HepG2 (cell line): ENCODE measurements around the gene INHBC. TPM values are rescaled to one million over a fixed set of nuclear protein-coding genes. Genes with fewer than 3 reads are reported as not detected.

ENCODE experiments used
- ATAC-seq: fragments of 200-7000 bp; cut with Tn5 transposase; 3 replicates; pipeline ENCODE4 v1.9.1; 2020; ENCODE audit warnings: mild to moderate bottlenecking, moderate library complexity
- BruUV-seq: library from RNA; stranded (reverse); fragments of 400-500 nt; replicated peaks from 2 replicates; lab custom pipeline; 2021; lab: Mats Ljungman, UMichigan
- CTCF ChIA-PET: fragments of 300-600 bp; formaldehyde crosslinking; extraction: SDS; loops from one replicate; lab custom pipeline; 2021; ENCODE audit warnings: low total read pairs, inconsistent platforms, low intra/inter-chr PET ratio; lab: Yijun Ruan, JAX
- POLR2A ChIA-PET: fragments of 350-600 bp; sonication (Branson Sonifier 250); formaldehyde crosslinking; loops from one replicate; lab custom pipeline; 2020; ENCODE audit warnings: antibody characterized with exemption, inconsistent platforms; lab: Yijun Ruan, JAX
- DNase-seq: peaks from one replicate; pipeline ENCODE4 v3.0.0-alpha.2; 2015; ENCODE audit warnings: low spot score
- FAIRE-seq: peaks from 3 replicates; lab custom pipeline; 2011; peaks lifted over from hg19 to GRCh38; lab: Jason Lieb, UNC
- H2AFZ ChIP-seq: one replicate; pipeline ENCODE4 v1.6.1; 2011; ENCODE audit warnings: low read length, inconsistent platforms
- H3K27ac ChIP-seq: fragments of 300-600 bp; 3 replicates; pipeline ENCODE4 v1.8.0; 2011; ENCODE audit warnings: mixed run types, mild to moderate bottlenecking, mixed read lengths, low read length, inconsistent platforms; ENCODE audit not compliant: insufficient read depth; ENCODE audit errors: extremely low read length
- H3K27me3 ChIP-seq, 2 experiments: fragments of 200-600 bp in 1 of 2; 2 replicates in 1 of 2; 3 replicates in 1 of 2; pipeline versions ENCODE4 v1.6.0 to v1.8.0; 2011; ENCODE audit warnings: low read length in 2 of 2, mild to moderate bottlenecking in 2 of 2, moderate library complexity in 2 of 2, inconsistent platforms in 1 of 2; ENCODE audit not compliant: insufficient read depth in 2 of 2, control insufficient read depth in 1 of 2
- H3K36me3 ChIP-seq, 2 experiments: fragments of 200-600 bp in 1 of 2; replicated peaks in 1 of 2; 2 replicates in 1 of 2; 3 replicates in 1 of 2; pipeline versions ENCODE4 v1.5.1 to v1.8.0; 2011; ENCODE audit warnings: low read length in 2 of 2, inconsistent platforms in 1 of 2; ENCODE audit not compliant: insufficient read depth in 2 of 2, control insufficient read depth in 1 of 2
- H3K4me1 ChIP-seq: 2 replicates; pipeline ENCODE4 v1.5.1; 2012; ENCODE audit warnings: low read length, inconsistent platforms; ENCODE audit not compliant: insufficient read depth
- H3K4me2 ChIP-seq: 2 replicates; pipeline ENCODE4 v1.6.0; 2011; ENCODE audit warnings: low read depth, low read length, inconsistent platforms
- H3K4me3 ChIP-seq, 3 experiments: fragments of 200-600 bp in 1 of 3; sonication (generic), shearing (Covaris generic) in 1 of 3; replicated peaks in 1 of 3; 2 replicates each; pipeline ENCODE4 v1.5.1; 2011 to 2016; ENCODE audit warnings: low read length in 3 of 3, inconsistent platforms in 2 of 3, low read depth in 2 of 3, mild to moderate bottlenecking in 2 of 3, control low read depth in 1 of 3, mixed read lengths in 1 of 3; ENCODE audit not compliant: insufficient read depth in 1 of 3
- H3K79me2 ChIP-seq: one replicate; pipeline ENCODE4 v1.6.1; 2011; ENCODE audit warnings: low read length, inconsistent platforms; ENCODE audit not compliant: insufficient read depth
- H3K9ac ChIP-seq: 2 replicates; pipeline ENCODE4 v1.6.0; 2011; ENCODE audit warnings: mild to moderate bottlenecking, low read depth, low read length, inconsistent platforms; ENCODE audit not compliant: insufficient read depth
- H3K9me3 ChIP-seq: 2 replicates; pipeline ENCODE4 v1.5.1; 2012; ENCODE audit warnings: mild to moderate bottlenecking, low read length
- H4K20me1 ChIP-seq: 2 replicates; pipeline ENCODE4 v1.6.0; 2011; ENCODE audit warnings: inconsistent platforms, mild to moderate bottlenecking, low read length, moderate library complexity; ENCODE audit not compliant: insufficient read depth
- ARID4A ChIP-seq: sonication (generic); formaldehyde crosslinking; IDR thresholded peaks from 2 replicates; pipeline ENCODE4 v1.5.0; 2020; ENCODE audit warnings: mild to moderate bottlenecking, missing genetic modification reagents, borderline replicate concordance
- ELF4 ChIP-seq: sonication (generic); formaldehyde crosslinking; IDR thresholded peaks from 2 replicates; pipeline ENCODE4 v1.5.0; 2020; ENCODE audit warnings: missing genetic modification reagents, mild to moderate bottlenecking, moderate library complexity, borderline replicate concordance
- HNRNPUL1 ChIP-seq: fragments of 200-400 bp; formaldehyde crosslinking; IDR thresholded peaks from 2 replicates; pipeline ENCODE4 v1.6.1; 2017; ENCODE audit warnings: low read depth, mild to moderate bottlenecking, low read length, moderate library complexity
- KLF13 ChIP-seq: sonication (generic); formaldehyde crosslinking; IDR thresholded peaks from 2 replicates; pipeline ENCODE4 v1.4.0; 2020; ENCODE audit warnings: mild to moderate bottlenecking, missing genetic modification reagents
- ZNF407 ChIP-seq: sonication (generic); formaldehyde crosslinking; IDR thresholded peaks from one replicate; pipeline ENCODE4 v1.5.1; 2020; ENCODE audit warnings: mild to moderate bottlenecking, missing genetic modification reagents; ENCODE audit errors: not compliant biosample characterization
- ZNF768 ChIP-seq: sonication (generic); formaldehyde crosslinking; IDR thresholded peaks from 2 replicates; pipeline ENCODE4 v1.4.0; 2020; ENCODE audit warnings: missing genetic modification reagents
- WGBS: methylation state at CpG from one replicate; pipeline ENCODE4 v1.1.6; 2017; ENCODE audit warnings: low lambda C conversion rate; 5-methylcytosine and 5-hydroxymethylcytosine counted together
- in situ Hi-C: cut with HindIII; loops from 2 replicates; pipeline ENCODE4 v1.10.0; 2017; ENCODE audit warnings: low pct_unique_long_range_greater_than_20kb; ENCODE audit not compliant: extremely low pct_ligation_motif_present
- intact Hi-C: fragments of 100-400 bp; cut with micrococcal nuclease; formaldehyde crosslinking; loops from one replicate; pipeline ENCODE4 v1.10.0; 2022; ENCODE audit not compliant: unreplicated experiment
- polyA plus RNA-seq, 8 experiments: library from polyadenylated mRNA; depleted of rRNA in 3 of 8; stranded (reverse) in 7 of 8; unstranded in 1 of 8; fragments of >200 nt; fragmentation: Illumina TruSeq in 4 of 8; extraction: Trizol in 4 of 8; gene quantifications; 2 replicates each; pipeline versions ENCODE4 v1.2.1 to v1.2.3, GENCODE V29; 2011 to 2016; ENCODE audit warnings: low read depth in 4 of 8, missing spikeins in 1 of 8, mixed read lengths in 1 of 8; ENCODE audit not compliant: insufficient read depth in 1 of 8
- total RNA-seq, 5 experiments: library from RNA; depleted of rRNA; stranded (reverse); fragments of >200 nt; fragmentation: Illumina TruSeq; extraction: Trizol; gene quantifications; 2 replicates each; pipeline ENCODE4 v1.2.3, GENCODE V29; 2016; ENCODE audit warnings: low read depth in 1 of 5

The INHBC gene
- total and polyA plus RNA-seq, 2 of the 13 experiments (the other 11 are each of a cell fraction or from before 2014, with no cell fraction given) = 1.8 to 13.8 TPM

- H2AFZ ChIP-seq = no peak overlapping the region
- no peaks in the 10 kb centered on the region for H3K79me2 ChIP-seq
- no TSS peak for BruUV-seq
- CTCF ChIA-PET = no interaction called here
- no peaks in the 10 kb centered on the region for H3K27me3 ChIP-seq
- H3K4me2 ChIP-seq = no peak overlapping the region
- no peak overlapping the region for H3K27ac ChIP-seq
- H3K4me3 ChIP-seq = no peak overlapping the region
- FAIRE-seq = no peak
- no peak for TF ChIP-seq ZNF768 (CRISPR knock-in tag)
- no peak for TF ChIP-seq ZNF407 (CRISPR knock-in tag)
- TF ChIP-seq ELF4 (CRISPR knock-in tag) = no peak
- TF ChIP-seq KLF13 (CRISPR knock-in tag) = no peak
- no peak for TF ChIP-seq HNRNPUL1
- TF ChIP-seq ARID4A (CRISPR knock-in tag) = no peak
- TF ChIP-seq, all 625 proteins: peak for 0
- Histone ChIP-seq H4K20me1 (no peaks in the 10 kb centered on the region), H3K9ac (no peak overlapping the region), H3K36me3 (no peaks in the 10 kb centered on the region), H3K9me3 (no peaks in the 10 kb centered on the region), H3K4me1 (no peaks in the 10 kb centered on the region)
- intact Hi-C loops (no loop called here), in situ Hi-C loops (no loop called here)
- no peak for ATAC-seq
- POLR2A ChIA-PET = no interaction called here
- 97% methylated on average over 5 of the region's 5 CpGs for WGBS
- DNase-seq = no peak
These were observed 29.5 kb upstream of the INHBC start for GRCh38 chr12:57404966-57405640.
